Gastroesophageal sphincter (tissue), 4 donors: ENCODE data around the gene XPO1. TPM values are rescaled to one million over a fixed set of nuclear protein-coding genes. Genes with fewer than 3 reads are reported as not detected.
"Not testable (repeated sequence)": the region's sequence is repeated elsewhere in the genome, so short reads cannot be mapped to it uniquely, and the experiment has no call there.

Source experiments
- ATAC-seq: fragments of 150-250 bp; one replicate; pipeline ENCODE4 v1.9.1; 2016; ENCODE audit warnings: mild to moderate bottlenecking, moderate library complexity
- H3K27ac ChIP-seq, 4 donors: fragments of 200-600 bp; sonication (generic) in 3 of 4; 1 replicate in 3 of 4; 2 replicates in 1 of 4; pipeline ENCODE4 v1.5.1; 2016 to 2019
- H3K27me3 ChIP-seq: fragments of 200-600 bp; sonication (generic); one replicate; pipeline ENCODE4 v1.5.1; 2019
- H3K36me3 ChIP-seq, 2 donors: fragments of 200-600 bp; sonication (generic); one replicate each; pipeline ENCODE4 v1.5.1; 2019; ENCODE audit warnings: control low read depth in 1 of 2
- H3K4me1 ChIP-seq, 3 donors: fragments of 200-600 bp; sonication (generic); 1 replicate in 2 of 3; 2 replicates in 1 of 3; pipeline ENCODE4 v1.5.1; 2016 to 2019; ENCODE audit warnings: control low read depth in 2 of 3
- H3K4me3 ChIP-seq, 2 donors: fragments of 200-600 bp; sonication (generic); one replicate each; pipeline ENCODE4 v1.5.1; 2019; ENCODE audit warnings: mild to moderate bottlenecking in 1 of 2, moderate library complexity in 1 of 2
- H3K9me3 ChIP-seq, 3 donors: fragments of 200-600 bp; sonication (generic); one replicate each; pipeline ENCODE4 v1.5.1; 2017 to 2019; ENCODE audit warnings: control low read depth in 2 of 3
- CTCF ChIP-seq, 4 experiments: fragments of 200-600 bp in 2 of 4; fragments of 450-650 bp in 2 of 4; sonication (generic) in 1 of 4; IDR thresholded peaks; one replicate each; pipeline ENCODE4 v1.5.1; 2017 to 2019; ENCODE audit warnings: antibody characterized with exemption in 4 of 4, mild to moderate bottlenecking in 2 of 4, moderate library complexity in 2 of 4
- EP300 ChIP-seq: sonication (generic); formaldehyde crosslinking; IDR thresholded peaks from one replicate; pipeline ENCODE4 v1.6.1; 2017; ENCODE audit warnings: antibody characterized with exemption, mild to moderate bottlenecking
- POLR2A ChIP-seq, 2 donors: fragments of 450-650 bp; IDR thresholded peaks; one replicate each; pipeline ENCODE4 v1.6.1; 2017; ENCODE audit warnings: antibody characterized with exemption in 2 of 2, mild to moderate bottlenecking in 2 of 2, moderate library complexity in 1 of 2
- POLR2AphosphoS5 ChIP-seq: sonication (generic); formaldehyde crosslinking; IDR thresholded peaks from one replicate; pipeline ENCODE4 v1.6.1; 2017; ENCODE audit warnings: antibody characterized with exemption
- WGBS, 2 donors: methylation state at CpG; one replicate each; pipeline ENCODE4 v1.1.5; 2018; ENCODE audit warnings: low coverage in 1 of 2; 5-methylcytosine and 5-hydroxymethylcytosine counted together
- total RNA-seq, 4 donors: library from RNA; depleted of rRNA; stranded (reverse); fragments of >200 nt; gene quantifications; one replicate each; pipeline ENCODE4 v1.1.0, GENCODE V29; 2016

Gene XPO1
- total RNA-seq, 4 donors from 2014 or later, result 66.5 to 102 (median 72.1) TPM

GRCh38 chr2:61451178-61451577 lies 87.0 kb downstream of the XPO1 start:
- H3K27me3 ChIP-seq, result no peaks in the 10 kb centered on the region
- WGBS, 2 donors, result 94% methylated on average over 9 of the region's 9 CpGs; no CpG with 5 or more reads in 1 of the 2 donors
- H3K4me3 ChIP-seq, result no peak overlapping the region
- H3K36me3 ChIP-seq, result no peaks in the 10 kb centered on the region
- TF ChIP-seq POLR2AphosphoS5, result no peak
- TF ChIP-seq CTCF (IDR thresholded peaks at IDR 0.05), result no peak
- no peak for TF ChIP-seq EP300
- TF ChIP-seq POLR2A (IDR thresholded peaks at IDR 0.05), result no peak
- ATAC-seq, result no peak
- H3K9me3 ChIP-seq, result peaks cover 0 to 3% (median 0%) of the 10 kb centered on the region in 3 donors
- H3K4me1 ChIP-seq, result peaks cover 0 to 30% (median 0%) of the 10 kb centered on the region in 3 donors
- H3K27ac ChIP-seq, result no peak overlapping the region

- Histone ChIP-seq H3K27ac (no peak overlapping the region), H3K4me1 (peaks cover 0 to 20% (median 0%) of the 10 kb centered on the region in 3 donors), H3K9me3 (peaks cover 0 to 3% (median 0%) of the 10 kb centered on the region in 3 donors), H3K4me3 (no peak overlapping the region), H3K27me3 (no peaks in the 10 kb centered on the region), H3K36me3 (no peaks in the 10 kb centered on the region)
- no peak for TF ChIP-seq CTCF (IDR thresholded peaks at IDR 0.05)
- no peak for TF ChIP-seq EP300
- TF ChIP-seq POLR2A (IDR thresholded peaks at IDR 0.05), result no peak
- TF ChIP-seq POLR2AphosphoS5, result no peak
- WGBS, 2 donors, result 91 to 93% methylated on average over 4 of the region's 4 CpGs
- no peak for ATAC-seq
Measured at GRCh38 chr2:61450144-61450543, 88.0 kb downstream of the XPO1 start.

GRCh38 chr2:61448229-61448628 lies 89.9 kb downstream of the XPO1 start:
- no peak for ATAC-seq
- Histone ChIP-seq H3K9me3 (peaks cover 0 to 3% (median 0%) of the 10 kb centered on the region in 3 donors), H3K27me3 (no peaks in the 10 kb centered on the region), H3K36me3 (no peaks in the 10 kb centered on the region), H3K27ac (no peak overlapping the region), H3K4me3 (no peak overlapping the region), H3K4me1 (peaks cover 0 to 12% (median 0%) of the 10 kb centered on the region in 3 donors)
- WGBS, 2 donors, result 74 to 100% methylated on average over 1 to 2 of the region's 2 CpGs
- TF ChIP-seq EP300 (no peak), CTCF (IDR thresholded peaks at IDR 0.05) (no peak), POLR2A (IDR thresholded peaks at IDR 0.05) (no peak), POLR2AphosphoS5 (no peak)

- not testable (repeated sequence) for H3K4me3 ChIP-seq, H3K4me1 ChIP-seq, ATAC-seq, H3K27ac ChIP-seq, H3K27me3 ChIP-seq, H3K36me3 ChIP-seq, H3K9me3 ChIP-seq
- 87 to 100% methylated on average over 1 to 3 of the region's 7 CpGs for WGBS, 2 donors
Measured at GRCh38 chr2:61446971-61447370, 91.2 kb downstream of the XPO1 start.

GRCh38 chr2:61443342-61444041 lies 94.7 kb downstream of the XPO1 start:
- TF ChIP-seq EP300 (no peak), POLR2A (IDR thresholded peaks at IDR 0.05) (no peak), CTCF (IDR thresholded peaks at IDR 0.05) (no peak), POLR2AphosphoS5 (no peak)
- WGBS, 2 donors, result 89 to 94% methylated on average over 5 to 7 of the region's 7 CpGs
- no peak overlapping the region for H3K27ac ChIP-seq
- H3K36me3 ChIP-seq, result no peaks in the 10 kb centered on the region
- H3K4me1 ChIP-seq, result peaks cover 0 to 40% (median 5%) of the 10 kb centered on the region in 3 donors
- peak; percentile 16 for ATAC-seq
- no peak overlapping the region for H3K4me3 ChIP-seq
- no peaks in the 10 kb centered on the region for H3K9me3 ChIP-seq
- H3K27me3 ChIP-seq, result no peaks in the 10 kb centered on the region
